Osteoblast (primary cell): ENCODE measurements around the gene ENOX1. TPM values are rescaled to one million over a fixed set of nuclear protein-coding genes. Genes with fewer than 3 reads are reported as not detected.

Experiments used
- DNase-seq: peaks from one replicate; pipeline ENCODE4 v3.0.0; 2011; ENCODE audit warnings: low spot score, mixed read lengths; ENCODE audit not compliant: insufficient read length; ENCODE audit errors: missing footprints
- H2AFZ ChIP-seq: 2 replicates; pipeline ENCODE4 v1.6.0; 2011; ENCODE audit warnings: mild to moderate bottlenecking, low read length
- H3K27ac ChIP-seq: 2 replicates; pipeline ENCODE4 v1.5.1; 2011; ENCODE audit warnings: mild to moderate bottlenecking, low read depth, low read length, moderate library complexity
- H3K27me3 ChIP-seq: 2 replicates; pipeline ENCODE4 v1.6.0; 2012; ENCODE audit warnings: mild to moderate bottlenecking, control low read depth, inconsistent platforms, low read length, moderate library complexity; ENCODE audit not compliant: insufficient read depth
- H3K36me3 ChIP-seq: 2 replicates; pipeline ENCODE4 v1.5.1; 2011; ENCODE audit warnings: mild to moderate bottlenecking, low read length, control low read depth, moderate library complexity; ENCODE audit not compliant: insufficient read depth
- H3K4me1 ChIP-seq: 2 replicates; pipeline ENCODE4 v1.5.1; 2011; ENCODE audit warnings: mild to moderate bottlenecking, low read length, control low read depth, moderate library complexity; ENCODE audit not compliant: insufficient read depth
- H3K4me2 ChIP-seq: 2 replicates; pipeline ENCODE4 v1.6.0; 2011; ENCODE audit warnings: mild to moderate bottlenecking, low read length; ENCODE audit not compliant: insufficient read depth
- H3K4me3 ChIP-seq: fragments of 200-600 bp; sonication (generic); 3 replicates; pipeline ENCODE4 v1.5.1; 2012; ENCODE audit warnings: mild to moderate bottlenecking, low read length, inconsistent platforms; ENCODE audit not compliant: insufficient read depth
- H3K79me2 ChIP-seq: 2 replicates; pipeline ENCODE4 v1.6.0; 2012; ENCODE audit warnings: mild to moderate bottlenecking, low read length, control low read depth, inconsistent platforms; ENCODE audit not compliant: insufficient read depth
- H3K9me3 ChIP-seq: 2 replicates; pipeline ENCODE4 v1.5.1; 2011; ENCODE audit warnings: low read depth, low read length, control low read depth
- H4K20me1 ChIP-seq: 2 replicates; pipeline ENCODE4 v1.6.0; 2012; ENCODE audit warnings: mild to moderate bottlenecking, low read length, control low read depth; ENCODE audit not compliant: insufficient read depth
- total RNA-seq: library from RNA; depleted of rRNA; stranded (reverse); fragments of >200 nt; gene quantifications from 2 replicates; pipeline ENCODE4 v1.2.3, GENCODE V29; 2012
- TF ChIP-seq, protein P1 (sequence below): IDR thresholded peaks from 2 replicates; pipeline ENCODE4 v1.5.1; 2011; ENCODE audit warnings: mild to moderate bottlenecking, low read depth, low read length, moderate library complexity; ENCODE audit errors: extremely low read depth

The ENOX1 gene
- total RNA-seq, 1 donor = 5.4 TPM

DNA sequence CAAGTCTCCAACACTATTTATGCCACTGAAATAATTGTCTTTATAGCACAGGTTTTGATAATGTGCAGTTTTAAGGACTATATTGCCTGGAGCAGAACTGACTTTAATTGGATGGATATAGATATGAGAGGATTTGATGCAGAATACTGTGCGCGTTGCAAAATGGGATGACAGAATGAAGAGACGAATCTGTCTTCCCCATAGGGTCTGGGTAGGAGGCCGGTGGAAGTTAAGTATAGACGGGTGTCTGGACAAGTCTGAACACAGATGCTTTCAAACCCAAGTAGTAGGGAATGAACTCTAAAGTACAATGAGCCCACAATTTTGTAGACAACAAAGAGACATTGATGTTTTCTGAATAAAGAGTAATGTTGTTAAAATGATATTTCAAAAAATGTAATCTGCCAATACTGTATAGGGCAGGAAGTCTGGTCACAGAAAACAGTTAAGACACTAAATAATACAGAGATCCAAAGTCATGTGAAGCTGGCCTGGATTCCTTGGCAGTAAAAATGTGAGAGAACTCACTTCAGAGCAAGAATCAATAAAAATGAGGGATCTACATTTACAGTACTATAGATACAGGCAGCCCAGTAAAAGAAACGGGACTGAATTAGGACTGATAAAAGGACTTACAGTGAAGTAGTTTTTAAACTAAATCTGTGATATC lies 125.5 kb downstream of the ENOX1 start:
- no peak overlapping the region for H3K4me2 ChIP-seq
- TF ChIP-seq, protein P1, sequence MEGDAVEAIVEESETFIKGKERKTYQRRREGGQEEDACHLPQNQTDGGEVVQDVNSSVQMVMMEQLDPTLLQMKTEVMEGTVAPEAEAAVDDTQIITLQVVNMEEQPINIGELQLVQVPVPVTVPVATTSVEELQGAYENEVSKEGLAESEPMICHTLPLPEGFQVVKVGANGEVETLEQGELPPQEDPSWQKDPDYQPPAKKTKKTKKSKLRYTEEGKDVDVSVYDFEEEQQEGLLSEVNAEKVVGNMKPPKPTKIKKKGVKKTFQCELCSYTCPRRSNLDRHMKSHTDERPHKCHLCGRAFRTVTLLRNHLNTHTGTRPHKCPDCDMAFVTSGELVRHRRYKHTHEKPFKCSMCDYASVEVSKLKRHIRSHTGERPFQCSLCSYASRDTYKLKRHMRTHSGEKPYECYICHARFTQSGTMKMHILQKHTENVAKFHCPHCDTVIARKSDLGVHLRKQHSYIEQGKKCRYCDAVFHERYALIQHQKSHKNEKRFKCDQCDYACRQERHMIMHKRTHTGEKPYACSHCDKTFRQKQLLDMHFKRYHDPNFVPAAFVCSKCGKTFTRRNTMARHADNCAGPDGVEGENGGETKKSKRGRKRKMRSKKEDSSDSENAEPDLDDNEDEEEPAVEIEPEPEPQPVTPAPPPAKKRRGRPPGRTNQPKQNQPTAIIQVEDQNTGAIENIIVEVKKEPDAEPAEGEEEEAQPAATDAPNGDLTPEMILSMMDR = no peak
- H3K27me3 ChIP-seq = no peaks in the 10 kb centered on the region
- no peak overlapping the region for H3K4me3 ChIP-seq
- H3K27ac ChIP-seq = no peak overlapping the region
- no peaks in the 10 kb centered on the region for H4K20me1 ChIP-seq
- no peak for DNase-seq
- H3K79me2 ChIP-seq = no peaks in the 10 kb centered on the region
- H3K4me1 ChIP-seq = peaks cover 22% of the 10 kb centered on the region
- H3K36me3 ChIP-seq = no peaks in the 10 kb centered on the region
- H2AFZ ChIP-seq = no peak overlapping the region
- H3K9me3 ChIP-seq = no peaks in the 10 kb centered on the region

GRCh38 chr13:43657485-43657884 lies 129.3 kb downstream of the ENOX1 start:
- TF ChIP-seq, protein P1 = no peak
- Histone ChIP-seq H4K20me1 (no peaks in the 10 kb centered on the region), H3K36me3 (no peaks in the 10 kb centered on the region), H3K27me3 (no peaks in the 10 kb centered on the region), H3K27ac (no peak overlapping the region), H3K4me1 (no peaks in the 10 kb centered on the region), H2AFZ (no peak overlapping the region), H3K79me2 (no peaks in the 10 kb centered on the region), H3K4me2 (no peak overlapping the region), H3K4me3 (no peak overlapping the region), H3K9me3 (no peaks in the 10 kb centered on the region)
- DNase-seq = no peak

GRCh38 chr13:43653980-43654379 lies 132.8 kb downstream of the ENOX1 start:
- Histone ChIP-seq H3K4me1 (no peaks in the 10 kb centered on the region), H4K20me1 (no peaks in the 10 kb centered on the region), H3K36me3 (no peaks in the 10 kb centered on the region), H2AFZ (no peak overlapping the region), H3K4me3 (no peak overlapping the region), H3K9me3 (no peaks in the 10 kb centered on the region), H3K27me3 (no peaks in the 10 kb centered on the region), H3K4me2 (no peak overlapping the region), H3K79me2 (no peaks in the 10 kb centered on the region), H3K27ac (no peak overlapping the region)
- TF ChIP-seq, protein P1 = no peak
- DNase-seq = no peak

- DNase-seq = no peak
- Histone ChIP-seq H2AFZ (no peak overlapping the region), H3K27ac (no peak overlapping the region)
Observed at GRCh38 chr13:43653395-43653794, 133.4 kb downstream of the ENOX1 start.

More at GRCh38 chr13:43653395-43653794, 133.4 kb downstream of the ENOX1 start:
- H3K79me2 ChIP-seq = no peaks in the 10 kb centered on the region
- H3K36me3 ChIP-seq = no peaks in the 10 kb centered on the region
- no peaks in the 10 kb centered on the region for H3K4me1 ChIP-seq
- no peaks in the 10 kb centered on the region for H3K27me3 ChIP-seq
- H3K4me3 ChIP-seq = no peak overlapping the region
- TF ChIP-seq, protein P1 = no peak
- no peaks in the 10 kb centered on the region for H4K20me1 ChIP-seq
- no peak overlapping the region for H3K4me2 ChIP-seq
- H3K9me3 ChIP-seq = no peaks in the 10 kb centered on the region
